ENCODE measurements around the gene TAS2R46. TPM values are rescaled to one million over a fixed set of nuclear protein-coding genes. Genes with fewer than 3 reads are reported as not detected.

TAS2R46 gene
- total RNA-seq, 1 donor from 2014 or later: 1.5 TPM

DNA sequence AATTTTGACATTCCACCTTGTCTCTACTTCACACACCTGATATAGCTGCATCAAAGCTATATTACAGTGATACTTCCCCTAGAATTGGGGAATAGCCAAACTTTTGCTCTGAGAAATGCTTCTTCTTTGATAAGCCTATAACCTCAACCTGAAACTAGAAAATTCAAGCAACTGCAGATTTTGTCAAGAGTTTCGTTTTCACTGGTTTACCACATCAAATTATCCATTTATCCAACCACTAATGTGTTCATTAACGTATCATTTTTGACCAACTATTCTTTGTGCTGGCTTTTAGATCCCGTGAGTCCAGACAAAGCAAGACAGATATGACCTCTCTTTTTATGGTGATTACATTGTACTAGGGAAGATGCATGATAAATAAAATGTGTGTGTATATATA is 13.5 kb upstream of the TAS2R46 start:
- Mint-ChIP-seq H3K9me3 (ENCODE audit: unreplicated experiment) (peaks cover 4% of the 10 kb centered on the region), H3K4me3 (ENCODE audit: unreplicated experiment) (no peak overlapping the region), H3K27ac (ENCODE audit: unreplicated experiment) (no peak overlapping the region), H3K36me3 (ENCODE audit: unreplicated experiment) (peaks cover 12% of the 10 kb centered on the region), H3K4me1 (ENCODE audit: unreplicated experiment) (peaks cover 5% of the 10 kb centered on the region), H3K27me3 (ENCODE audit: unreplicated experiment) (no peaks in the 10 kb centered on the region)
- no peak for TF ChIP-seq CTCF (IDR thresholded peaks at IDR 0.05)
- DNase-seq (ENCODE audit: extremely low spot score, unreplicated experiment): no peak

DNA sequence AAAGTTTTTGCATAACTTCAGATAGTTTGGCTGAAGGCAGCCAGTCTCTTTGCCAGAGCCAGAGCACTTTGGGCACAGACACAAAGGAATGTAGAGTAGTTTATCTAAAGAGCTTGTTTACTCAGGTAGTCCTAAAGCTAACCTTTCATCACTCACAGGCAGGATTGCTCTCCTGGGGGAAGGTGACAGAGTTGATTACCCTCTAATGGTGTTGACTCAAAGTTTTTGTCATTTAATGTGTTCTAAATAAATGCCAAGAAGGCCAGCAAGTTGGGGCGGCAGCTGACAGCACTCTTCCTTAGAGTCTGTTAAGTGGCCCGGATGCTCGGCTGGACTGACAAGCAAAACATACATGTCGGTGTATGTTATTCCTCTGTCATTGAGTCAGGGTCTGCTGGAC is 9.3 kb upstream of the TAS2R46 start:
- H3K4me1 Mint-ChIP-seq (ENCODE audit: unreplicated experiment): peaks cover 5% of the 10 kb centered on the region
- no peak for DNase-seq (ENCODE audit: extremely low spot score, unreplicated experiment)

GRCh38 chr12:11070999-11071398 is 8.9 kb upstream of the TAS2R46 start:
- peaks cover 3% of the 10 kb centered on the region for H3K9me3 Mint-ChIP-seq (ENCODE audit: unreplicated experiment)
- peaks cover 6% of the 10 kb centered on the region for H3K36me3 Mint-ChIP-seq (ENCODE audit: unreplicated experiment)
- H3K4me1 Mint-ChIP-seq (ENCODE audit: unreplicated experiment): peaks cover 5% of the 10 kb centered on the region
- TF ChIP-seq CTCF (IDR thresholded peaks at IDR 0.05): no peak
- no peak for DNase-seq (ENCODE audit: extremely low spot score, unreplicated experiment)
- H3K27me3 Mint-ChIP-seq (ENCODE audit: unreplicated experiment): no peaks in the 10 kb centered on the region
- H3K27ac Mint-ChIP-seq (ENCODE audit: unreplicated experiment): no peak overlapping the region
- no peak overlapping the region for H3K4me3 Mint-ChIP-seq (ENCODE audit: unreplicated experiment)

More for the DNA sequence above, 9.3 kb upstream of the TAS2R46 start:
- Mint-ChIP-seq H3K27ac (ENCODE audit: unreplicated experiment) (no peak overlapping the region), H3K36me3 (ENCODE audit: unreplicated experiment) (peaks cover 6% of the 10 kb centered on the region), H3K9me3 (ENCODE audit: unreplicated experiment) (peaks cover 3% of the 10 kb centered on the region), H3K4me3 (ENCODE audit: unreplicated experiment) (no peak overlapping the region), H3K27me3 (ENCODE audit: unreplicated experiment) (no peaks in the 10 kb centered on the region)
- TF ChIP-seq CTCF (IDR thresholded peaks at IDR 0.05): no peak

DNA sequence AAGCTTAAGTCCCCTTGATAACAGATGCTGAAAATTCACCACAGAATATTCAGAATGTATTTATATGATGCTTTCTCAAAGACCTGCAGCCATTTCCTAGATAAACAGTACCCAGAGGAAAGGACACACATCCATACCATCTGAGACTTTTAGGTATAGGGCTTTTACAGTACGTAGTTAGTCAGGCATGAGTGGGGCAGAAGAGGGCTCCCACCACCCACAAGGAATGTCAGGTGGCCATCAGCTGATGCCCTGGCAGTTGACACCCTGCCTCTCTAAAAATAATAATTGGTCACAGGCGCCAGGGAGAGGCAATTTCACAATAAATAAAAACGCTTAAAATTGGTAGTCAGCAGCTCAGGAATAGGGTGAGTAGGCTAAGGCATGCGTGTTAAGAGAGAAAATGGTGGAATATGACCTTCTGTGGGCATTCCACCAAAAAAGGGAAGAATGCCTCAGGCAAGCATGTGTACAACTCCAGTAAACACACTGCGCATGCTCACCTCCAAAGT is 7.8 kb upstream of the TAS2R46 start:
- peaks cover 11% of the 10 kb centered on the region for H3K9me3 Mint-ChIP-seq (ENCODE audit: unreplicated experiment)
- H3K4me1 Mint-ChIP-seq (ENCODE audit: unreplicated experiment): peaks cover 5% of the 10 kb centered on the region
- no peak for TF ChIP-seq CTCF (IDR thresholded peaks at IDR 0.05)
- H3K4me3 Mint-ChIP-seq (ENCODE audit: unreplicated experiment): no peak overlapping the region
- no peaks in the 10 kb centered on the region for H3K27me3 Mint-ChIP-seq (ENCODE audit: unreplicated experiment)
- DNase-seq (ENCODE audit: extremely low spot score, unreplicated experiment): no peak
- H3K36me3 Mint-ChIP-seq (ENCODE audit: unreplicated experiment): peaks cover 10% of the 10 kb centered on the region
- H3K27ac Mint-ChIP-seq (ENCODE audit: unreplicated experiment): no peak overlapping the region

DNA sequence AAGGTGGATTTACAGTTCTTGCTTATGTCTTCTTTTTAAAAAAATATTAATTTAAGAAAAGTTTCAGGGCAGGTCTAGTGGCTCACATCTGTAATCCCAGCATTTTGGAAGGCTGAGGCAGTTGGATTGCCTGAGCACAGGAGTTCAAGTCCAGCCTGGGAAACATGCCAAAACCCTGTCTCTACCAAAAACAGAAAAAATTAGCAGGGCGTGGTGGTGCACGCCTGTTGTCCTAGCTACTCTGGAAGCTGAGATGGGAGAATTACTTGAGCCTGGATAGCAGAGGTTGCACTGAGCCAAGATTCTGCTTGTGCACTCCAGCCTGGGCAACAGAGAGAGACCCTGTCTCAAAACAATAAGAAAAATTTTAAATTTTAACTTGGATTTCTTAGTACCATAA is 5.4 kb upstream of the TAS2R46 start:
- no peak for TF ChIP-seq CTCF (IDR thresholded peaks at IDR 0.05)
- H3K4me3 Mint-ChIP-seq (ENCODE audit: unreplicated experiment): no peak overlapping the region
- no peaks in the 10 kb centered on the region for H3K27me3 Mint-ChIP-seq (ENCODE audit: unreplicated experiment)
- H3K36me3 Mint-ChIP-seq (ENCODE audit: unreplicated experiment): peaks cover 10% of the 10 kb centered on the region
- H3K9me3 Mint-ChIP-seq (ENCODE audit: unreplicated experiment): peaks cover 11% of the 10 kb centered on the region
- no peak for DNase-seq (ENCODE audit: extremely low spot score, unreplicated experiment)
- H3K4me1 Mint-ChIP-seq (ENCODE audit: unreplicated experiment): peaks cover 5% of the 10 kb centered on the region
- no peak overlapping the region for H3K27ac Mint-ChIP-seq (ENCODE audit: unreplicated experiment)

All from osteocyte (in vitro differentiated cells).